ENCODE data around the gene DGCR8.

Gene DGCR8

GRCh38 chr22:20127318-20127868 lies 47.4 kb downstream of the DGCR8 start:
- DNase-seq (ENCODE audit: low read depth): no peak
- no peak for TF ChIP-seq CTCF (IDR thresholded peaks at IDR 0.05; ENCODE audit: control insufficient read depth, insufficient read depth, low read depth, low read length, missing control alignments)
- no peak overlapping the region for H3K4me3 ChIP-seq (ENCODE audit: control insufficient read depth, low read depth, low read length)

GRCh38 chr22:20127869-20128618 lies 48.0 kb downstream of the DGCR8 start:
- no peak for DNase-seq (ENCODE audit: low read depth)
- no peak overlapping the region for H3K4me3 ChIP-seq (ENCODE audit: control insufficient read depth, low read depth, low read length)

GRCh38 chr22:20128619-20128901 lies 48.5 kb downstream of the DGCR8 start:
- TF ChIP-seq CTCF (IDR thresholded peaks at IDR 0.05; ENCODE audit: control insufficient read depth, insufficient read depth, low read depth, low read length, missing control alignments): no peak

More at GRCh38 chr22:20127869-20128618, 48.0 kb downstream of the DGCR8 start:
- TF ChIP-seq CTCF (IDR thresholded peaks at IDR 0.05; ENCODE audit: control insufficient read depth, insufficient read depth, low read depth, low read length, missing control alignments): no peak

DNA sequence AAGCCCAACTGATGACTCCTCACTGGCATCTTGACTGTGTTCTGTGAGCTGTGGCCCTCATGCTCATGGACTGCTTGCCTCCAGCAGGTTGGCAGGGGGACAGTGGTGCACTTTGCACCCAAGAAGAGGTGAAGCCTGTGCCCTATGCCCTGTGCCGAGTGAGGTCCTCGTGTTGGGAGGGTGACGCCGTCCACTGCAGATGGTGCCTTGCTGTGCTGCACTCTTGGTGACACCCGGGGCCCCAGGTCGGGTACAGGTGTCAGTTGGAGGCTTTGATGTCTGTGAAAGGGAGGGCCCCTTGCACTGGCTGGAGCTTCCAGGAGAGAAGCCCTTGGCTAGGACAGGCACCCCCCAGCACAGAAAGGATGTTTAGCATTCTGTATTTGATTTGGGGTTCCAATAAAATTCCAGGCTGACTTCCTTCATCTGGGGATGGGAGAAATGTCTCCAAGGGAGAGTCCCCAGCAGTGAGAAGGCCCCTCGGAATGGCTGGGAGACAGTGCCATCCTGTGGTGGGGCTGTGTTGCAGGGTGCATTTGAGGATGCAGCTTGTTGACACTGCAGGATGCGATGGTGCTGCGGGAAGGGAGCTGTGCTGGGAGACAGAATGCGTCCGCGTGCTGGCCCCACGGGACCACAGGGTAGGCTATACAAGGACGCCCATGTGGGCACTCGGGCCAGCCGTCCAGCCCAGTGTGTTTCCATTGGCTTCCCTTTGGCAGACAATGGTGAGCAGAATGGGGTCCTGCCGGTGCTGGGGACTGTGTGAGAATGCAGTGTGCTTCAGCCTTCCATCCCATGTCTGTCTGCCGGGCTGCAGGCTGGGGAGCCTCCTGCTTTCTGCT lies 49.1 kb downstream of the DGCR8 start:
- no peak overlapping the region for H3K4me3 ChIP-seq (ENCODE audit: control insufficient read depth, low read depth, low read length)
- peak; percentile 61 for TF ChIP-seq CTCF (IDR thresholded peaks at IDR 0.05; ENCODE audit: control insufficient read depth, insufficient read depth, low read depth, low read length, missing control alignments)
- DNase-seq (ENCODE audit: low read depth): no peak

More at GRCh38 chr22:20128619-20128901, 48.5 kb downstream of the DGCR8 start:
- no peak overlapping the region for H3K4me3 ChIP-seq (ENCODE audit: control insufficient read depth, low read depth, low read length)
- no peak for DNase-seq (ENCODE audit: low read depth)

DNA sequence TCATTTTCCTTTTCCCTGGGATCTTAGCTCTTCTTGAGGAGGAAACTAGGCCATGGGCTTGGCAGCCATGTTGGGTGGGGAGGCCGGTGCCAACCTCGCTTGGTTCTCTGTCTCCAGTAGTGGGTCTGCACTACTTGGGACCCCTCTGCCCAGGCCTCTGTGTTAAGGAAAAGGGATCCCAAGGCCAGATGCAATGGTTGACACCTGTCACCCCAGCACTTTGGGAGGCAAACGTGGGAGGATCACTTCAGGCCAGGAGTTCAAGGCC lies 49.6 kb downstream of the DGCR8 start:
- TF ChIP-seq CTCF (IDR thresholded peaks at IDR 0.05; ENCODE audit: control insufficient read depth, insufficient read depth, low read depth, low read length, missing control alignments): no peak
- no peak for DNase-seq (ENCODE audit: low read depth)
- H3K4me3 ChIP-seq (ENCODE audit: control insufficient read depth, low read depth, low read length): no peak overlapping the region

- H3K4me3 ChIP-seq (ENCODE audit: control insufficient read depth, low read depth, low read length): no peak overlapping the region
- TF ChIP-seq CTCF (IDR thresholded peaks at IDR 0.05; ENCODE audit: control insufficient read depth, insufficient read depth, low read depth, low read length, missing control alignments): no peak
- DNase-seq (ENCODE audit: low read depth): no peak
Observed at GRCh38 chr22:20130319-20130718, 50.3 kb downstream of the DGCR8 start.
